ENCODE results near the gene LOXHD1.
A peak's percentile ranks its signal among the peaks of the same experiment; 100 is the strongest.

Gene LOXHD1

DNA sequence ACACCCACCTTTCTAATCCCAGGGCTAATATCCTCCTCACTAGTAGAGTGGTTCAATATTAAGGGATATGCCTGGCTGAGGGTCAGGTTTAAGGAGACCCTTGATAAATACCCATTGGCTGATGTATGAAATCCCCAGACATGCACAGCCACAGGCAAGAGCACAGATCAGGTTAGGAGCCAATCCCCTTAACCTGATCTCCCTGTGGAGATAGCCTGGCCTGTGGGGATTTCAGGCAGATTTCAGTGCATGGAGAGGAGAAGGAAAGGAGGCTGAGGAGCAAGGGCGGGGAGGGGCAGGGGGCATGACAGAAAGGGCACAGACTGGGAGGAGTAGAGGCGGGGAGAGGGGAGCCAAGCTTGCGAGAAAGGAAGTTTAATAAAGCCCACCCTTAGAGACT, 129.0 kb downstream of the LOXHD1 start:
- no peak for DNase-seq

DNA sequence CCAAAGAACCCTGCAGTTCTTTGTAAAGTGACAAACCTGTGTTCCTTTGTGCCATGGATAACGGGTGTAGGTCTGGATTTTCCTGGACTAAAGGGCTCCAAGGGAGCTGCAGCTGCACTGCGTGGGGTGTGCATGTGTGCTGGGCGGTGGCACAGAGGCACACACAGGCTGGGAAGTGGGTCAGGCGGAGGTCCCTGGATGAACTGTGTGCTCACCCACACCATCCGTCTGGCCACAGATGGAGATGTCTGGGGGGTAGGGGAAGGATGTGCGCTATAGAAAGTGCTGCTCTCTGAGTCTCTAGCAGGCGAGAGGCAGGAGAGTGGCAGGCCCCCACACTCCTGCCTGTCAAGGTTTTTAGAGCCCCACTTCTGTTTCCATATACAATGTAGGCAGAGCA, 137.2 kb downstream of the LOXHD1 start:
- no peak for DNase-seq

DNA sequence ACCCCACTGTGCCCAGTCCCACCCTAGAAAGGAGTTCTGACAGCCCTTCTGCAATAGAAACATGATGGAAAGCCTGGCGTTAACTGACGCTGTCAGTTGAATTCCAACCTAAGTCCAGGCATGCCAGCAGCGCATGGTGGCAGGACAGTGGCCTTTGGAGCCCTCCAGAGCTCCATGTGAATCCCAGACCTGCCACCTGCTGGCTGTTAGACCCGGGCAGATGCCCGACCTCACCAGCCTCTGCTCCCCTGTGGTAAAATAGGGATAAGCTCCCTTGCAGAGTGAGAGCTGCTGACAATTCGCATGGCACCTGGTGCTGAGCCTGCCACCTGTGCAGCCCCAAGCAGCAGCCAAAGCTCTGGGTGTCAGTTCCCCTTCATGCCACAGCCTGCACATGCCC, 138.6 kb downstream of the LOXHD1 start:
- DNase-seq, result peak; percentile 31 to 59

DNA sequence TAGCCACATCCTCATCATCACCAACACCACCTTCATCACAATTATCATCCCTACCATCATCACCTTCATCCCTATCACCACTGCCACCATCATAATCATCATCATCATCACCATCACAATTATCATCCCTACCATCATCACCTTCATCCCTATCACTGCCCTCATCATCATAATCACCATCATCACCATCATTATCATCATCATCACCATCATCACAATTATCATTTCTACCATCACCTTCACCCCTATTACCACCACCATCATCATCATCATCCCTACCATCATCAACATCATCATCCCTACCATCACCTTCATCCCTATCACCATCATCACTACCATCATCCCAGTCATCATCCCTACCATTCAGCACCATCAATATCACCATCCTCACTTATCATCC, 140.5 kb downstream of the LOXHD1 start:
- DNase-seq, result no peak

DNA sequence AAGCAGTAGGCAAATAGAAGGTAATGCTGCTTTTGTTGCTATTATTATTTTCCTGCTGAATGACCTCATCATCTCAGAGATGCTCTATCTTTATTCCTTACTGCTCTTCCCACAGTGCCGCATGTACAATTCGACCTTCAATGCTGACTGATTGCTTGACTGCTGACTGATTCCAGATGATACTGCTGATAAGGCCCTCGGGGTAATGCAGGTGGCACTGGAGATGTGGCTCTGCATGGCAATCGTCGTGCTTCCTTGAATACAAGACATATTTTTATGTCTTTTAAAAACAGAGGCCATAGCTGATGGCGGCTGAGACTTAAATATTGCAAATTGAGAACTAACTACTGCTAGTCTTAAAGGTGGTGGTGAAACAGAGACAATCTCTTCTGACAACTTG, 146.6 kb downstream of the LOXHD1 start:
- no peak for DNase-seq

DNA sequence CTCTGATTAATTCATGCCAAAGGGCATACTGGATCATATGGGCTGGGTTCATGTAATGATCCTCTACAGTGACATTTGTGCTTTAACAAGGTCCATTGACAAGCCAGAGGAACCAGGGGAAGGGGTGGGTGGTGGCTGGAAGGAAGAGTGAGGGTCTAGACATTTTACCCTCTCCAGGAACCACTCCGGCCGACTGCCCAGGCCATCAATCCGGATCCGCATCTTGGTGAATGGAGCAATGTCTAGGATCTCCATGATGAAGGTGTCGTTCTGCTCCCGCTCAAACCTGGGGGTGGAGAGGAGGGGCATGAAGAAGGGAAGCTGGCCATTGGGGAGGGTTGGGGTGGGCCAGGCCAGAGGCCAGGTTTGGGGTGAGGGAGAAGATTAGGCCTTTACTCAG, 147.5 kb downstream of the LOXHD1 start:
- no peak for DNase-seq

DNA sequence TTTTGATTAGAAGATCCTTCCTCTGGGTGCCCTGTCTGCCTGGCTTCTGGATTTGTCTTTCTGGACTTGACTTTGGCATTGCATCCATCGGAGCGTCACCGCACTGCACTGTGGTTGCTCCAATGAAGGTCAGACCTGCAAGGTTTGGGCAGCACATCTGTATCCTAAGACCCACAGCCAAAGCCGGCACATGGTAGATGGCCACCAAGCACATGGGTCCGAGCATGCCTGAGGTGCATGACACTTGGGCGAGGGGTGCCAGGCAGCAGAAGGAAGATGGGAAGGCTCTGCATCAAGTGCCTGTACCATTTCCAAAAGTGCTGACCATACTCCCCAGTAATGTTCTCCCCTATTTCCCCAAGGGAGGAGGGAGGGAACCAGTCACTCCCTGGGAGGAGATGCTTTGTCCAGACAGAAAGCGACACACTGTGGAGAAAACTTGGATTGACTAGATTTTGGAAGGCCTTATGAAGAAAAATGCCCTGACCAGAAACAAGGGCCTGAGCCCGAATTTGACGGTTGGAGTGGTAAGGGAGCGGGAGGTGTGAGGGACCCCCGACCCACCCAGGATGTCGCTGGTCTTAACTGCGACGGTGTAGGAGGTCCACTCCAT, 149.9 kb downstream of the LOXHD1 start:
- DNase-seq, result no peak

DNA sequence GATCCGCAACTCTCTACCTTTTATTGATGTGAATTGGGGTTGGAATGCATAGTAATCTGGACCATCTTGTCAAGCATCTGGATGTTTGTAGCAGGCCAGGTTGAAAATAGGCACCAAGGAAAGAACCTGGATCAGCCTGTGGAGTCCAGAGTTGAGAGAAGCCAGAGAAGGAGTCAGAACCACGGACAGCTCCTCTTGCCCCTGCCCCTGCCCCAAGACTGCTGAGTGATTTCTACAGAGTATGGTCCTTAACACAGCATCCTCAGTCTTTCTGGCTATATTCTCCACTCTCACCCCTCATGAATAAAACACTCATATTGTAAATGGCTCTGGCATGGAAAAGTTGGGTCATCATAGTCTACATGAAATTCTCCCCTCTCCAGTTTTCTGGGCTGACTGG, 154.6 kb downstream of the LOXHD1 start:
- DNase-seq, result no peak

DNA sequence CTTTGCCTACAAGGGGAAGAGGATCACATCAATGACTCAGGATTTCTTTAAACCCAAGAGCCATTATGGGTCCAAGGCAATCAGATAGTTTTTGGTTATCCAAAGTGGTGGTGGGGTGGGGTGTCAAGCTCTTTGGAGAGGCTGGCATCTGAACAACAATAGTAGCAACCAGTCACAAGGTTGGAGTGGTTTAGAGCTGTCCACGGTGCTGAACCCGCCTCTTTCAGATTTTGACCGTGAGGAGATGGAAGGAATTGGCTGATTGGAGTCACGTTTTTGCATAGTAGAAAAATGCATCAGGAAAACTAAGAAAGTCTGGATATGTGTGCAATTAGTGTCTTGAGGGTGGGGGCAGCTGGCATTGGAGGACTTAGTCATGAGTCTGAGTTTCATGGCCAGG, 159.9 kb downstream of the LOXHD1 start:
- no peak for DNase-seq

DNA sequence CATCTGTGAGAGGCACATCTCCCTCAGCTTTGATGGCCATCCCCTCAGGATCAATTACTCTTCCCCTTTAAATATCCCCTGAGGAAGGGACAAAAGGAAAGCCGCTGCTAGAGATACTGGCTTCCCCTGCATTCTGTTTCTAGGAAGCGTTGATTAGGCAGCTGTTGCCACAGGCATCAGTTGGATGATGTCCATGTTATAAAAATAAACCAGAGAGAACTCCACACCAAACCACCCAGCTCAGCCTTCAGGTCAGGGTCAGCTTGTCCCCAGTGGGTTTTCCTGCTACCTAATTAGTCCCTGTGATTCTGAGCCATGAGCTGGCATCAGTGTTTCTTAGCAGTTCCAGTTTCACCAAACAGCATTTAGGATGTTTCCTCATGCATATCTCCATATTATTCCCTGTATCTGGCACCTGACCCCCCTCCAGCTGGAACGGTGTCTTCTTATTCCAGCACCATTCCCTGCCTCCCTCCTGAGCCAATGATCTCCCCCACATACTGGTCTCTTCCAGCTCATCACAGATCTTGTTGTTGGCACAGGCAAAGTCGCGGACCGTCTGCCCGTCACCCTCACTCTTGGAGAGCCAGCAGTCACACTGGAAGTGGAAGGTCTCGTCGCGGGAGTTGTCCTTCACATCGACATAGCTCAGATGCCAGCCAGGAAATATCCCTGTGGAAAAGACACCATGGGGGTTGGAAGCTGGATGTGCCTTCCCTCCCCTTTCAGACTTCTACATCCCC, 168.4 kb downstream of the LOXHD1 start:
- no peak for DNase-seq

DNA sequence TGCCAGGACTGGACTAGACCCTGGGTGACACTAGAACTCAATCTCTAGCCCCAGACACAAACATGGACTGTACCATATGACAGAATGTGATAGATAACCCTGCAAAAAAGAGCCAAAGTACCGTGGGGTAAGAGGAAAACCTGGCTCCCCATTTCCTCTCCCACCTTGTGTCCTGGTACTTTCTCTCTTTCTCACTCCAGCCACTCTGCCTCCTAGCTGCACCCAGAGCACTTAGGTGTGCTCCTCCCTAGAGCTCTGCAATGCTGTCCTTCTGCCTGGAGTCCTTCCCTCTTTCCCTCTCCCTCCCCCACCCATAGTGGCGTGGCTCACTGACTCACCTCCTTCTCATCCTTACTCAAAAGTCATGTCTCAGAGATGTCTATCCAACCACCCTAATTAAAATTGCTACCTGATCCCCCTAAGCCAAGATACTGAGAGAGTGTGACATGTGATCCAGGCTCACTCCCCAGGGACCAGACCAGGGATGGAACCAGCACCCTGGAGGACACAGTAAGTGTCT, 171.3 kb downstream of the LOXHD1 start:
- DNase-seq, result peak in 1 of 2 experiments; percentile 45

DNA sequence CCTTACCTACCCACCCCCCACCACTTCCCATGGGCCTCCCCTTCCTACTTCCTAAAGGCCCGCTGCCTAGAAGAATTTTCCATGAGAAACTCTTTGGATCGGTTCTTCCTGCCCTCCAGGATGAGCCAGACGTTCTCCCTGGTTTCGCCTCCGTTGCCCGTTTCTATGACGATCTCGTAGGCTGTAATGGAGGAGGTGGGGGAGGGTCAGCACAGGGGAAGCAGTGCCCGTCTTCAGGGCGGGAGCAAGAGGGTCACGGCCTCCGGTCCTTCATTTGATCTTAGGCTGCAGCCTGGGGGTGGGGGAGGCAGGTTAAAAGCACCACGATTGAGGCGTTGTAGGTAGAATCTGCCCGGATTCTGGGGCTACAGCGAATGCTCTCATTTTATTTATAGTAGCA, 172.0 kb downstream of the LOXHD1 start:
- DNase-seq, result no peak

DNA sequence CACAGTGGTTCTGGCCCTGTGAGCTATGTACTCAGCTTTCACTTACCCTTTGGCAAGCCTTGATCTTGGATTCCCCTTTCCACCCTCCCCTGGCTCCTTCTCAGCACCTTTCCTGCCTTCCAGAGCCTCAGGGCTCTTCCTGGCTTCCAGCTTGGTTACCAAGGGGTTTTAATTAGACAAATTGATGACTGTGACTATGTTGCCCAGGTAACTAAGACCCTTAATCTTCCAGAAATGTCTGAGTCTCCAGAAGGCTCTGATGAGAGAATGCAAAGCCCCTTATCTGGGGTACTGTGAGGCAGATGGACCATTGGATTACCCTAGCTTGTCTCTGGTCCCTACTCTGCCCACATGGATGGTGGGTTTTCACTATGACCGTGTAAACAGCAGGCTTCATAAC, 174.2 kb downstream of the LOXHD1 start:
- peak in 1 of 2 experiments; percentile 67 for DNase-seq

DNA sequence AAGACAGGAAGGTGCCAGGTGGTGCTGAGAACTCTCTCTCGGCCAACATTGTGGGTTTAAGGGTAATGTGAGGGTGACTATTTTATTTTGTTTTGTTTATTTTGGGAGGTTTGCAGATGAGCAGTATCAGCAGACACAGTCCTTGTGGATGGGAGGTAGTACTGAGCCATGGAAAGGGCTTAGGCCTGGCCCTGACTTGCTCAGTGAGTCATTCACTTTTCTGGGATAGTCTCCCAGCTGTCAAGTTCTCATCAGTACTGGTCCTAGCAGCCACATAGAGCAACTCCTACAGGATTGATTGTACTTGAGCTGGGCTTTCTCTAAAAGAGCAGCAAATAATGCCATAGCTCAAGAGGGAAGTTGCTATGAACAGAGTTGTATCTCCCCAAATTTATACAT, 175.2 kb downstream of the LOXHD1 start:
- DNase-seq, result no peak

DNA sequence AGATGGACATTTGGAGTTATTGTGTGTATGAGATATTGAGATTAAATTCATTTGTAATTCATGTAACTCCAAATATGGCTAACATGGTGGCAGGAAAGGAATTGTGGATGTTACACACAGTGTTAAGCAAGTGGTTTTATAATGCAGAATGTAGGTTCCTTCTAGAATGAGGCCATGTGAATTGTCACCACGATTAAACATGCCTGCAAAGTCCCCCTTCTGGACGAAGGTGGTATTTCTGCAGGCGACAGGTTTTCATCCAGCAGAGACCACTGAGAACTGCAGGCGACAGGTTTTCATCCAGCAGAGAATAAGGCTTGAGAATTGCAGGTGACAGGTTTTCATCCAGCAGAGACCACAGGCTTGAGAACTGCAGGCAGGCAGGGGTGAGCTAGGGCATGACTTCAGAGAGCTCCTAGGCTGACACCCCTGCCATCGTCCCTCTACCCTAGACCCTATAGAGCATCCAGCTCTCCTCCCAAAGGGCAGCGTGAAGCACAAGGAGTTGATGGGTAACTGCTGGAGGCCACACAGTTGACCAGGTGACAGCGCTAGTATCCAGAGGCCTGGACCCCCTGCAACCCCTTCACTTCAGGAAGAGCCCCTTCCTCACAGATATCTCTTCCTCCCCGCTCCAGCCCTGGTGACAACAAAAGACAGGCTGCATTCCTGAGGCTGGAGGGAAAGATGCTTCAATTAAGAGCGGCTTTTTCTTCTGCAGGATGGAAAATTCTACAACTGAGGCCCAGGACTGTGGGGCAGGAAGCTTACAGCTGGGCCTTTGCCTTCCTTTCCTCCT, 175.8 kb downstream of the LOXHD1 start:
- peak; percentile 8 to 57 for DNase-seq

DNA sequence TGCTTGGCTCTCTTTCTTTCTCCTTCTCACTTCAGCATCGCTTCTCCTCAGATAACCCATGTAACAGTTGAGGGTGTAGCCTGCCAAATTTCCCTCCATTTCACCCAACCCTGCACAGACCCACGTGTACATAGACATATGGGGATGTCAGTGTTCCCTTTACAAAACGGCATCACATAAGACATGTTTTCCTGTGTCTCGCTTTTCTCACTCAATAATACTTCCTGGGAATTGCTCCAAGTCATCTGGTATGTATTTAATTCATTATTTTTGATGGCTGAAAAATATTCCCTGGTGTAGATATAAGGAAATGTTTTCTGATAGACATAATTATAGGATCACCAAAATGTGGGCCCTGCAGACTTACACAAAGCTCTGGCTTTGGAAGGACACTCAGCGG, 176.8 kb downstream of the LOXHD1 start:
- DNase-seq, result no peak

DNA sequence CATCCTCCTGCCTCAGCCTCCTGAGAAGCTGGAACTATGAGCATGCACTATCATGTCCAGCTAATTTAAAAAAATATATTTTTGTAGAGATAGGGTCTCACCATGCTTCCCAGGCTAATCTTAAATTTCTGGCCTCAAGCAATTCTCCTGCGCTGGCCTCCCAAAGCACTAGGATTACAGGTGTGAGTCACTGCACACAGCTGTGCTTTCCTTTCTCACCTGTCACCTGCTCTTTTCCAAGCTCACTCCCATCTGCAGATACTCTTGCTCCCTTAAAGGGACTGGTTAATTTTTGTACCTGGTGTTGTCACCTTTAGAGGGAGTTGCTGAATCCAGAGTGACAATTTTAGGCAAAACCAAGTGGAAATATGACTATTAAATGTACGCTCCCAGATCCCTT, 178.2 kb downstream of the LOXHD1 start:
- DNase-seq, result no peak

DNA sequence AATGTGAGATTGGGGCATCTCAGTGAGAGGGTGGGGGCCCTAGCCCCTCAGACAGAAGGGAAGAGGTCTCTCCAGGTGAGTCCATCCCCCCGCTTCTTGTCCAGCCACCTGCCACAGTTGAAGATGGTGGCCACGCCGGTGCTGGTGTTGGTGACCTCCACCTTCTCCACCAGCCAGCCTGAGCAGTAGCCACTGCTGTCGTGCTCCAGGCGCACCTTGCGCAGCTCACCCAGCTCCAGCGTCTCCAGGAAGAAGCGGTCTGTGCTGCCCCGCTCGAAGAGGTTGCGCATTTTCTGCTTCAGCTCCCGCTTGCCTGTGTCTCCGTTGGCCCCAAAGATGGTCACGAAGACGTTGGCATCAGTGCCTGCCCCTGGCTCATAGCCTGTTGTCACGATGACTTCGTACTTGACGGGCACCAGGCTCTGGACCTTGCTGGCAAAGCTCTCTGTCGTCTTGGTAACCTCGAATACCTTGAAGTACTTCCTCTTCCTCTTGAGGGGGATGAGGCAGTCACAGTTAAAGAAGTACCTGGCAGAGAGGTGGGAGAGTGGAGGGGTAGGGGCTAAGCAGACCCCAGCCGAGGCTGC, 179.5 kb downstream of the LOXHD1 start:
- no peak for DNase-seq

DNA sequence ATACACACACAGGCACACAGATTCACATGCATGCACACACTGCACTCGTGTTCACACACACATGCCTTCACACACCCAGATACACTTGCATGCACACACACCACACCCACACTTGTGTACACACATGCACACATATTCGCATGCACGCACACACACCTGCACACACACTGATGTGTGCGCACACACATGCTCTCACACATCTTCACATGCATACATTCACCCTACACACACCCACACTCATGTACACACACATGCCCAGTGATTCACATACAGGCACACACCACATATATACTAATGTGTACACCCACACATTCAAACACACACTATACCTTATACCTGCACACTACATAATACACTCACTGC, 181.6 kb downstream of the LOXHD1 start:
- no peak for DNase-seq

DNA sequence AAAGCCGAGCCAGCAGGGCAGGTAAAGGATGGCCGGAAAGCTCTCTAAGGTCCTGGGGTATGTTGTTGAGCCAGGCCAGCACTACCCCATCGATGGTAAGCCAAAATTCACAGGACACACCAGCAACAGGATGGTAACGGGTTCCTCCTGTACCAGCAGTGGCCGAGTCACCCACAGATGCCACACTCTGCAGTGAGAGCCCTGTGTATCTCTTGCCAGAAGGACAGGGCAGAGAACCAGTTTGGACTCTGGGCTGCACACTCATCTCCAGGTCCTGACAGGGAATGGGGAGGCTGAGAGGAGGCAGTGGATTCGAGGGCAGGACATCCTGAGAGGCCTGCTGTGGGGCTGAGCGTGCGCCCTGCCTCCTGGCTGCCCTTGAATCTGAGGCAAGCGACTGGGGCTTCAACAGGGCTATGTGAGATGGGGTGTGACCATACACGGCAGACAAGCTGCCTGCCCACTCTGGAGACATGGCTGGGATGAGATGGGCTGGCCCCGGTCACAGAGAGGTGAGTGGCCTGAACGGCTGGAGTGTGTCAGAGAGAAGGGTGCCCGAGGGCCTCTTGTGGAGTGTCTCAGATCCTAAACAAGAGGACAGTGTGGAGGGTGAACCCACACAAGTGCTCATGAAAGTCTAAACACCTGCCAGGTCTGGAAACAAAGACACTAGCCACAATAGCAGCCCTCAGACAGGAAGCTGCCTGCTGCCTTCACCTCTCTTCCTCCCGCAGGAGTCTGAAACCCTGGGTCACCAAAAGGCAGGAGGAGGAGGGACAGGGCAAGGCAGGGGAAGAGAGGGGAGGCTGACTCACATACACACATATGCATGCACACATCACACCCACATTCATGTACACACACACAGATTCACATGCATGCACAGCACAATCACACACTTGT, 182.3 kb downstream of the LOXHD1 start:
- no peak for DNase-seq

DNA sequence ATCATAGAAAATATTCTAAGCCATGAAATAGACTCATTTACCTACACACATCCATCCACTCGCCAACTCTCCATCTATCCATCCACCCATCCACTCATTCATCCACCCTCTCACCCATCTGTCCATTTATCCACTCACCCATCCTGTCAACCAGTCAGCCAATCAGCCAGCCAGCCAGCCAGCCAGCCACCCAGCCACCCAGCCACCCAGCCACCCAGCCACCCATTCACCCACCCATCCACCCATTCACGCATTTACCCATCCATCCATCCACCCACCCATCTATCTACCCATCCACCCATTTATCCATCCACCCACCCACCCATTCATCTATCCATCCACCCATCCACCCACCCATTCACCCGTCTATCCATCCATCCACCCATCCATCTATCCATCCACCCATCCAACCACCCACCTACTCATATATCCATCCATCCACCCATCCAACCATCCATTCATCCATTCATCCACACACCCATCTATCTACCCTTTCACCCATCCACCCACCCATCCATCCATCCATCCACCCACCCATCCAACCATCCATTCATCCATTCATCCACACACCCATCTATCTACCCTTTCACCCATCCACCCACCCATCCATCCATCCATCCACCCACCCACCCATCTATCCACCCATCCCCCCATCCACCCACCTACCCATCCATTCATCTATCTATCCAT, 185.1 kb downstream of the LOXHD1 start:
- DNase-seq, result no peak

DNA sequence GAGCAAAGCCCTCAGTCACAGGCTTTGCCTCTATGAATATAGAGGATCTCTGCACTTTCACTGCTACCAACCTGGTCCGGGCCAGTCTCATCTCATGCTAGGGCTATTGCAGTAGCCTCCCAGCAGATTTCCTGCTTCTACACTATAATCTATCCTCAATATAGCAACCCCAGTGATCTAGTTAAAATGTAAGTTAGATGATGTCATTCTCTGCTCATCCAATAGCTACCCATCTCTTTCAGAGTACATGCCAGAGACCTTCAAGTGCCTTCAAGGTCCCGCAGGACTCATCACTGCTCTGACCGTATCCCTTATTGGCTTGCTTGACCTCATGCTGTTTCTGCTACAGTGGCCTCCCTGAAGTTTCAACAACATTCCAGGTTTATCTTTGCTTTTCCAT, 186.3 kb downstream of the LOXHD1 start:
- DNase-seq, result no peak
